ENCODE data around the gene TNFRSF14.

TNFRSF14 gene

DNA sequence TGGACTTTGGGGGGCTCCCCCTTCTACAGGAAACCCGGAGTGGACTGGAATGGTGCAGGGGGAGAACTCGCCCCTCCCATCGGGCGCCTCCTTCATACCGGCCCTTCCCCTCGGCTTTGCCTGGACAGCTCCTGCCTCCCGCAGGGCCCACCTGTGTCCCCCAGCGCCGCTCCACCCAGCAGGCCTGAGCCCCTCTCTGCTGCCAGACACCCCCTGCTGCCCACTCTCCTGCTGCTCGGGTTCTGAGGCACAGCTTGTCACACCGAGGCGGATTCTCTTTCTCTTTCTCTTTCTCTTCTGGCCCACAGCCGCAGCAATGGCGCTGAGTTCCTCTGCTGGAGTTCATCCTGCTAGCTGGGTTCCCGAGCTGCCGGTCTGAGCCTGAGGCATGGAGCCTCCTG lies at the start of gene TNFRSF14:
Gene TNFRSF14, plus strand, starts transcription at position 95 of the 401 bp plus-strand sequence. Its CDS starts 294 bp downstream, at position 389.
- Histone ChIP-seq H3K4me1 (ENCODE audit: control insufficient read depth in 1 of 2, insufficient read depth in 2 of 2, low read length in 2 of 2) (peaks cover 24 to 52% of the 10 kb centered on the region in 2 donors), H3K27ac (ENCODE audit: low read depth, low read length) (peak within 1 kb of the TSS; percentile 99)

DNA sequence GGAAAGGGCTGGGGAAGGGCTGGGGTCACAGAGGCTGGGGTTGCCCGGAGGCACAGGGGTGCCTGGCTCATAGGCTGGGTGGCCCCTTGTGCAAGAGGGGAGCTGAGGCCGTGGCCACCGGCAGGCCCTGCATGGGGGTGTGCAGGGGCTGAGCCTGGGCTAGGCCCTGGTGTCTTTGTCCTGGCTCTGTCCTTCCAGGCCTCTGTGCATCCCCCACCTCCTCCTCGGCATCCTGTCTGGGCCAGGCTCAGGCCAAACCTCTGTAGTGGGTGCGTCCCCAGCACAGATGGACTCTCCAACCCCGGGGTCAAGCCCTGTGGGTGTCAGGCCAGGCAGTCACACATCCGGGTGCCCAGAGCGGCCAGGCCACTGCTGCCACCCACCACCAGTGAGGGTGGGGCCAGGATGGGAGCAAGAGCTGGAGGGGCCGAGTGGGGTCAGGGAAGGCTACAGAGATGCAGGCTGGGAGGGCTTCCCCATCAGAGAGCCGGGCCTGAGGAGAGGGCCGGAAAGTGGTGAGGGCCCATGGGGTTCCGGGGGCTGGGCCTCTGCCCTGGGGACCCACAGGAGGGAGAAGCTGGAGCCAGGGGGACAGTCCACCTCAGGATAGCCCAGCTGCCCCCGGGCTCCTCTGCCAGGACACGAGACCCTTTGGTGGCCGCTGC lies 49.1 kb upstream of the TNFRSF14 start:
- Histone ChIP-seq H3K9ac (ENCODE audit: low read depth in 1 of 2, low read length in 2 of 2) (no peak overlapping the region), H3K27ac (ENCODE audit: low read depth, low read length) (no peak overlapping the region), H3K27me3 (ENCODE audit: control insufficient read depth in 1 of 2, insufficient read depth in 2 of 2, low read length in 2 of 2) (peaks cover 0 to 13% of the 10 kb centered on the region in 2 donors), H3K4me1 (ENCODE audit: control insufficient read depth in 1 of 2, insufficient read depth in 2 of 2, low read length in 2 of 2) (no peaks in the 10 kb centered on the region), H3K4me3 (ENCODE audit: low read depth in 1 of 2, low read length in 2 of 2) (no peak overlapping the region), H3K36me3 (ENCODE audit: control insufficient read depth in 1 of 2, insufficient read depth in 2 of 2, low read length in 2 of 2) (peaks cover 28 to 43% of the 10 kb centered on the region in 2 donors), H3K9me3 (ENCODE audit: control insufficient read depth in 1 of 2, low read length in 2 of 2) (no peaks in the 10 kb centered on the region)

More for the DNA sequence above, at the start of gene TNFRSF14:
- H3K36me3 ChIP-seq (ENCODE audit: control insufficient read depth in 1 of 2, insufficient read depth in 2 of 2, low read length in 2 of 2): peaks cover 24 to 32% of the 10 kb centered on the region in 2 donors
- H3K27me3 ChIP-seq (ENCODE audit: control insufficient read depth in 1 of 2, insufficient read depth in 2 of 2, low read length in 2 of 2): no peaks in the 10 kb centered on the region
- H3K9ac ChIP-seq (ENCODE audit: low read depth in 1 of 2, low read length in 2 of 2): peak within 1 kb of the TSS; percentile 99 to 100
- H3K9me3 ChIP-seq (ENCODE audit: control insufficient read depth in 1 of 2, low read length in 2 of 2): no peaks in the 10 kb centered on the region
- peak within 1 kb of the TSS; percentile 96 to 98 for H3K4me3 ChIP-seq (ENCODE audit: low read depth in 1 of 2, low read length in 2 of 2)

DNA sequence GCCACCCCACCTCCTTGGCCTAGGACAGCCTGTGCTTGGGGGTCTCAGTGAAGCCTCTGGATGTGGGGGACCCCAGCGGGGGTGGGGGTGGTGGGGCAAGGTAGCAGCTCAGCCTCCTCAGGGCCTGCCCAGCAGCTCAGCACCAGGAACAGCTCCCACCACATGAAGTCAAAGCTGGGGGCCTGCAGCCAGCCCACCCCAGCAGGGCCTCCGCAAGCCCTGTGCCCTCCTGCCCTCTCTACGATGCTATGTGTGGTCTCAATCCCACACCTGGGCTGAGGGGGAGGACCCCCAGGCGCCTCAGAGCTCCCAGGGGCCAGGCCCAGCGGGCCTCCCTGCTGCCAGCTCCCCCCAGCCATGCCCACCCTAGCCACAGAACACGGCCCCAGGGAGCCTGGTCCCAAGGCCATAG lies 48.4 kb upstream of the TNFRSF14 start:
- peaks cover 34 to 51% of the 10 kb centered on the region in 2 donors for H3K36me3 ChIP-seq (ENCODE audit: control insufficient read depth in 1 of 2, insufficient read depth in 2 of 2, low read length in 2 of 2)
- H3K4me3 ChIP-seq (ENCODE audit: low read depth in 1 of 2, low read length in 2 of 2): no peak overlapping the region
- no peaks in the 10 kb centered on the region for H3K9me3 ChIP-seq (ENCODE audit: control insufficient read depth in 1 of 2, low read length in 2 of 2)
- H3K9ac ChIP-seq (ENCODE audit: low read depth in 1 of 2, low read length in 2 of 2): no peak overlapping the region
- H3K4me1 ChIP-seq (ENCODE audit: control insufficient read depth in 1 of 2, insufficient read depth in 2 of 2, low read length in 2 of 2): no peaks in the 10 kb centered on the region
- no peak overlapping the region for H3K27ac ChIP-seq (ENCODE audit: low read depth, low read length)
- H3K27me3 ChIP-seq (ENCODE audit: control insufficient read depth in 1 of 2, insufficient read depth in 2 of 2, low read length in 2 of 2): peaks cover 0 to 13% of the 10 kb centered on the region in 2 donors

DNA sequence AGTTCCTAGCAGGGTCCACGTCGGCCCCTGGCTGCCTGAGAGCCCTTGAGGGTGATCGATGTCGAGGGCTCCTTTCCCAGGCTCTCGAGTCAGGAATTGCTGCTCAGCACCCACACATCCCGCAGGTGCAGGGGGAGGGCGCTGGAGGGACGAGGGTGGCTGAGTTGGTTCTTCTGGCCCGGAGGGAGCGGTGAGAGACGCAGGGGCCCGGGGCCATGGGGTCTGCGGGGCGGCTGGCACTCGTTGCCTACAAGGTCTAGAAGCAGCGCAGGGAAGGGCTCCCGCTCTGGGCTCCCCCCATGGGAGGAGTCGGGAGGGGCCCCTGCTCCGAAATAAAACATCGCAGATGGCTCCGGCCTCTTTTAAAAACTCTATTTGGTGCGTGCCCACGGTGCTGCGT lies 48.0 kb upstream of the TNFRSF14 start:
- H3K27ac ChIP-seq (ENCODE audit: low read depth, low read length): no peak overlapping the region
- peaks cover 37 to 55% of the 10 kb centered on the region in 2 donors for H3K36me3 ChIP-seq (ENCODE audit: control insufficient read depth in 1 of 2, insufficient read depth in 2 of 2, low read length in 2 of 2)
- no peaks in the 10 kb centered on the region for H3K4me1 ChIP-seq (ENCODE audit: control insufficient read depth in 1 of 2, insufficient read depth in 2 of 2, low read length in 2 of 2)
- no peak overlapping the region for H3K9ac ChIP-seq (ENCODE audit: low read depth in 1 of 2, low read length in 2 of 2)
- H3K9me3 ChIP-seq (ENCODE audit: control insufficient read depth in 1 of 2, low read length in 2 of 2): no peaks in the 10 kb centered on the region
- H3K4me3 ChIP-seq (ENCODE audit: low read depth in 1 of 2, low read length in 2 of 2): no peak overlapping the region
- H3K27me3 ChIP-seq (ENCODE audit: control insufficient read depth in 1 of 2, insufficient read depth in 2 of 2, low read length in 2 of 2): peaks cover 0 to 13% of the 10 kb centered on the region in 2 donors

DNA sequence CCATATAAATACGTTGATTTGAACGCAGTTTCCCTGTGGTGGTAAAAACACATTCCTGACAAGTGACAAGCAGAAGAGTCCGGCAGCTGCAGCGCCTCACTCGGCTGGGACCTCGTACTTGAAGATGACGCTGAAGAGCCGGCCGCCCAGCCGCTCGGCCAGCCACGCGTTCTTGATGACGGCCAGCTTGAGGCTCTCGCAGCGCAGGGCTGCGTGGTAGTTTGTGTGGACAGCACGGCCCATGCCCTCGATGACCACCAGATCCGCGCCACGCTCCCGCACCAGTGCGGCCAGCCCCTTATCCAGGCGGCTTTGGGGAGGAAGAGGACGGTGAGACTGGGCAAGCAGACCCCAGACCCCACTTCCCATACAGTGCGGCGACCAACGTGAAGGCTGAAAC lies 47.4 kb upstream of the TNFRSF14 start:
- Histone ChIP-seq H3K9ac (ENCODE audit: low read depth in 1 of 2, low read length in 2 of 2) (no peak overlapping the region), H3K4me1 (ENCODE audit: control insufficient read depth in 1 of 2, insufficient read depth in 2 of 2, low read length in 2 of 2) (no peaks in the 10 kb centered on the region), H3K27ac (ENCODE audit: low read depth, low read length) (no peak overlapping the region), H3K9me3 (ENCODE audit: control insufficient read depth in 1 of 2, low read length in 2 of 2) (no peaks in the 10 kb centered on the region), H3K36me3 (ENCODE audit: control insufficient read depth in 1 of 2, insufficient read depth in 2 of 2, low read length in 2 of 2) (peaks cover 39 to 61% of the 10 kb centered on the region in 2 donors), H3K4me3 (ENCODE audit: low read depth in 1 of 2, low read length in 2 of 2) (no peak overlapping the region), H3K27me3 (ENCODE audit: control insufficient read depth in 1 of 2, insufficient read depth in 2 of 2, low read length in 2 of 2) (peaks cover 0 to 13% of the 10 kb centered on the region in 2 donors)

DNA sequence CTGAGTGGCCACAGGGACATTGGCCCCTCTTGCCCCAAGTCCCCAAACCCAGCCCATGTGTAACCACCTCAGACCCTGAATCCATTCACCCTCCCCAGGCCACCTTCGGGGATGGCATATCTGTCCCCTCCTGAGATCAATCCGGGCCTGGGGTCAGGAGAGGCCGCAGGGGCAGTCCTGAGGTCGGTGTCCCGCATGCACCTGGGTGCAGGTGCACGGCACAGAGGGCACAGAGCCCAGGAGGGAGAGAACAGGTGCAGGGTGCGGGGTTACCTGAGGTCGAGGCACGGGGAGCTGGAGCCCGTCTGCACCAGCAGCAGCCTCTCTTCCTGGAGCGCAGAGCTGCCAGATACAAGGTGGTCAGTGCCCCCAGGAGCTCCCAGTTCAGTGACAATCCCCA lies 46.6 kb upstream of the TNFRSF14 start:
- Histone ChIP-seq H3K4me1 (ENCODE audit: control insufficient read depth in 1 of 2, insufficient read depth in 2 of 2, low read length in 2 of 2) (no peaks in the 10 kb centered on the region), H3K9me3 (ENCODE audit: control insufficient read depth in 1 of 2, low read length in 2 of 2) (no peaks in the 10 kb centered on the region), H3K27ac (ENCODE audit: low read depth, low read length) (no peak overlapping the region), H3K9ac (ENCODE audit: low read depth in 1 of 2, low read length in 2 of 2) (no peak overlapping the region), H3K36me3 (ENCODE audit: control insufficient read depth in 1 of 2, insufficient read depth in 2 of 2, low read length in 2 of 2) (peaks cover 43 to 67% of the 10 kb centered on the region in 2 donors), H3K27me3 (ENCODE audit: control insufficient read depth in 1 of 2, insufficient read depth in 2 of 2, low read length in 2 of 2) (peaks cover 0 to 6% of the 10 kb centered on the region in 2 donors), H3K4me3 (ENCODE audit: low read depth in 1 of 2, low read length in 2 of 2) (no peak overlapping the region)

DNA sequence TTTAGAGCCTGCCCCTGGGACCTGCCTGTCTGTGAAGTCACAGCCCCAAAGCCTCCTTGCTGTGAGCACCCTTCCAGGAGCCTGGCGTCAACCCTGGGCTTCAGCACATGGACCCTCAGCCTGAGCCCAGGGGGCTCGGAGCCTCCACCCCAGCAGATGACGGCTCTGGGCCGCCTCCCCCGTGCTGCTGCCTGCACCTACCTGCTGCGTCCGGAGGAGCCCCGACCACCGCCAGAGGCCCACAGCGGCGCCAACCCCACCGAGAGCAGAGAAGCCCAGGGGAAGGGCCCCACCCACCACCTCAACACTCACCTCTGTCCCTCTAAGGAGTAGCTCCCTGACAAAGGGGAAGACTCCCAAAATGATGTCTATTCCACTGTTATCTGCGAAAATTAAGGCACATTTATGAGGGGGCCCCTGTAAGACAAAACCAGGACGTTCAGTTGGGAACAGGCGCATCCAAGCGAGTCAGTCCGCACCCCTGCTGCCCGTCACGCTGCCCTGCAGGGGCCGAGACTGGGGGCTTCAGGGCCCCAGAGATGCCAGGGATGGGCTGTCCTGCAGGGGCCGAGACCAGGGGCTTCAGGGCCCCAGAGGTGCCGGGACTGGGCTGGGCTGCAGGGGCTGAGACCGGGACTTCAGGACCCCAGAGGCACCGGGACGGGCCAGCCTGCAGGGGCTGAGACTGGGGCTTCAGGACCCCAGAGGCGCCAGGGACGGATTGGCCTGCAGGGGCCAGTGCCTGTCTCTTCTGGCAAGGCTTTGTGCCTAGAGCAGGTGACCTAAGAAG lies 45.6 kb upstream of the TNFRSF14 start:
- peaks cover 48 to 76% of the 10 kb centered on the region in 2 donors for H3K36me3 ChIP-seq (ENCODE audit: control insufficient read depth in 1 of 2, insufficient read depth in 2 of 2, low read length in 2 of 2)

DNA sequence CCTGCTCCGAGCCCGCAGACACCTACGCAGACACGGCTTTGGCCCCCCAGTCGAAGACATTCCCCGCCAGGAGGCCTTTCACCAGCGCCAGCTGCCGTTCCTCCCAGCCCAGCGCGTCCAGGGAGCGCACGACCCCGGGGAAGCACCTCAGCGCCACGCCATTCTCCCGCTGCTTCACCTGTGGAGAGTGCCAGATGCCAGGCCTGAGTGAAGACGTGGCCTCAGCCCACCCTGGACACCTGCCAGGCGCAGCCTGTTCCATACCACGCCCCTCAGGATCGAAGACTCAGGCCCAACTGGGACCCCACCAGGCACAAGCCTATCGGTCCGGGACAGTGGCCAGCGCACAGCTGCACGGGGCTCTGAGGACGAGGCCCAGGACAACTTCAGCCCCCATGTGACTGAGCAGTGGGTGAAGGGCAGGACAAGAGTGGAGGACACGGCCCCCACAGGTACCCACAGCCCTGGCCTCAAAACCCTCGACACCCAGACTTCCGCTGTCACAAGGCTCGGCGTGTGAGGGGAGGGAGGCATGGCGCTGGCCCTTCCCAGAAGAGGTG lies 43.2 kb upstream of the TNFRSF14 start:
- Histone ChIP-seq H3K4me1 (ENCODE audit: control insufficient read depth in 1 of 2, insufficient read depth in 2 of 2, low read length in 2 of 2) (no peaks in the 10 kb centered on the region), H3K36me3 (ENCODE audit: control insufficient read depth in 1 of 2, insufficient read depth in 2 of 2, low read length in 2 of 2) (peaks cover 55 to 93% of the 10 kb centered on the region in 2 donors), H3K9ac (ENCODE audit: low read depth in 1 of 2, low read length in 2 of 2) (no peak overlapping the region), H3K27ac (ENCODE audit: low read depth, low read length) (no peak overlapping the region), H3K4me3 (ENCODE audit: low read depth in 1 of 2, low read length in 2 of 2) (no peak overlapping the region), H3K27me3 (ENCODE audit: control insufficient read depth in 1 of 2, insufficient read depth in 2 of 2, low read length in 2 of 2) (no peaks in the 10 kb centered on the region), H3K9me3 (ENCODE audit: control insufficient read depth in 1 of 2, low read length in 2 of 2) (no peaks in the 10 kb centered on the region)

More for the DNA sequence above, 45.6 kb upstream of the TNFRSF14 start:
- H3K9me3 ChIP-seq (ENCODE audit: control insufficient read depth in 1 of 2, low read length in 2 of 2): no peaks in the 10 kb centered on the region
- H3K9ac ChIP-seq (ENCODE audit: low read depth in 1 of 2, low read length in 2 of 2): no peak overlapping the region
- H3K4me1 ChIP-seq (ENCODE audit: control insufficient read depth in 1 of 2, insufficient read depth in 2 of 2, low read length in 2 of 2): no peaks in the 10 kb centered on the region
- no peak overlapping the region for H3K27ac ChIP-seq (ENCODE audit: low read depth, low read length)
- H3K4me3 ChIP-seq (ENCODE audit: low read depth in 1 of 2, low read length in 2 of 2): no peak overlapping the region
- H3K27me3 ChIP-seq (ENCODE audit: control insufficient read depth in 1 of 2, insufficient read depth in 2 of 2, low read length in 2 of 2): peaks cover 0 to 2% of the 10 kb centered on the region in 2 donors

DNA sequence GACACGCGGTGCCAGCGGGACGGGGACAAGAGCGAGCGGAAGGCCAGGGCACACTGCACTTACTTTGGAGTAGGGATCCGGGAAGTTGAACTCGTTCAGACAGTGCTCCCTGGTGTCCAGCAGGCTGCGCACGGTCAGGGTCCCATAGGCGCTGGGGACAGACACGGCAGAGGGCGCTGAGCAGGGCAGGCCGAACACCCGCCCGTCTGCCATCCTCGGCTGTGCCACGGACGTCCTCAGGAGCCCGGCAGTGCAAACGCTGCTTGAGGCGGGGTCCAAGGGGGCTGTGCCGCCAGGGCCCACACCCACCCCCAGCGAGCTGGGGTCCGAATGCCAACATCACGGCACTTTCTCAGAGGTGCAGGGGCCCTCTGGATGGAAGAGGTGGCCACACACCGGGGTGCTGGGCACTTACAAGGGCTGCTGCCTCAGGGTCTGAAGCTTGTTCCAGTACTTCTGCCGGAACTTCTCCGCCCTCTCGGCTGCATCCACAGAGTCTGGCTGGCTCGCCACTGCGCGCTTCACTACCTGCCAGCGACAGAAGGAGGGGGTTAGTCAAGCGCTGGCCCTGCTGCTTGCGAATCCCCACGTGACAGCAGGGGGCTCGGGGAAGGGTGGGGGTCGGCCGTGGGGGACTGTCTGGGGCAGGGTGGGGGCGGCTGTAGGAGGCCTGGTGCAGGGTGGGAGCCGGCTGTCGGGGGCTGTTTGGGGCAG lies 42.1 kb upstream of the TNFRSF14 start:
- Histone ChIP-seq H3K9me3 (ENCODE audit: control insufficient read depth in 1 of 2, low read length in 2 of 2) (no peaks in the 10 kb centered on the region), H3K4me1 (ENCODE audit: control insufficient read depth in 1 of 2, insufficient read depth in 2 of 2, low read length in 2 of 2) (no peaks in the 10 kb centered on the region), H3K36me3 (ENCODE audit: control insufficient read depth in 1 of 2, insufficient read depth in 2 of 2, low read length in 2 of 2) (peaks cover 60 to 95% of the 10 kb centered on the region in 2 donors), H3K9ac (ENCODE audit: low read depth in 1 of 2, low read length in 2 of 2) (no peak overlapping the region), H3K27me3 (ENCODE audit: control insufficient read depth in 1 of 2, insufficient read depth in 2 of 2, low read length in 2 of 2) (no peaks in the 10 kb centered on the region), H3K4me3 (ENCODE audit: low read depth in 1 of 2, low read length in 2 of 2) (no peak overlapping the region), H3K27ac (ENCODE audit: low read depth, low read length) (no peak overlapping the region)

Measured in duodenal mucosa (tissue), 2 donors.